Stimulated activated CD4-positive, alpha-beta T cell treated with anti-CD3 and anti-CD28 coated beads, TNF-alpha, amount 100 ng/mL, for 1 hour (primary cell): ENCODE data around the gene PRKAG2.

Source experiments
- DNase-seq, 3 donors: peaks; one replicate each; pipeline ENCODE4 v3.0.0-alpha.2; 2020; ENCODE audit warnings: low read depth in 3 of 3, low spot score in 1 of 3

PRKAG2 gene

DNA sequence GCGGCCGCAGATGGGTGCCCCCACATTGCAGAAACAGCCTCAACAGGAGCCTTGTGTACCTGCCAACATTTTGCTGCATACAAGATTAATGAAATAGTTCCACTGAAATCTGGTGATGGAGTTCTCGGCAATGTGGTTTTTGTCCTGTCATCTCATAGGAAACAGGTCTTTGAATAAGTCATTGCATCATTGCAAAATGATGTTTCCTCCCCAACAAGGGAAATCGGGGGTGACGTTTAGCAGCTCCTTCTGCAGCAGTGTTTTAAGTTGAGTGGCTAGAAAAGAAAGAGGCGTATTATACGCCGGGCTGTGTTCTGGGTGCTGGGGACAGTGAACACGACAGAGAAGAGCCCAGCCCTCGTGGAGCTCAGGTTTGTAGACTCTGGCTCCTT lies 177.0 kb downstream of the PRKAG2 start:
- DNase-seq = no peak

GRCh38 chr7:151699147-151699927 lies 177.6 kb downstream of the PRKAG2 start:
- no peak for DNase-seq

DNA sequence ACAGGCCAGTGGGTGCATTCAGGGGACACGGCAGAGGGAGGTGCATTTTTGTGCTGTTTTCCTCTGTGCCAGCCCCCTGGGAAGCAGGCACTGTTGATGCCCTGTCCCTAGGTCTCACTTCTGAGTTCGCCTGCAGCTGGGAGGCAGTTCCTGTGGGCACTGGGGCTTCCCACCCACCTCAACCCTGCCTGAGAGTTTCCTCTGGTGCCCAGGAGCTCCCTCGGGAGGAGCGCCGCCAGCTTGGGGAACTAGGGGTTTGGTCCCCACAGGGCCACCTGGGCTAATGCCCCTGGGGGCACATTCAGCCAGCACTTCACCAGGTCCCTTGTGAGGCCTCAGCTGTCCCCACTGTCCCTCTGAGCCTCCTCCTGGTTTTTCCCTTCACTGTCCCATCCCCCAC lies 179.0 kb downstream of the PRKAG2 start:
- no peak for DNase-seq

- no peak for DNase-seq
These were observed 179.4 kb downstream of the PRKAG2 start for GRCh38 chr7:151697515-151697895.

- DNase-seq = no peak
These were observed 180.0 kb downstream of the PRKAG2 start for GRCh38 chr7:151696721-151697514.

GRCh38 chr7:151695951-151696541 lies 180.9 kb downstream of the PRKAG2 start:
- no peak for DNase-seq

DNA sequence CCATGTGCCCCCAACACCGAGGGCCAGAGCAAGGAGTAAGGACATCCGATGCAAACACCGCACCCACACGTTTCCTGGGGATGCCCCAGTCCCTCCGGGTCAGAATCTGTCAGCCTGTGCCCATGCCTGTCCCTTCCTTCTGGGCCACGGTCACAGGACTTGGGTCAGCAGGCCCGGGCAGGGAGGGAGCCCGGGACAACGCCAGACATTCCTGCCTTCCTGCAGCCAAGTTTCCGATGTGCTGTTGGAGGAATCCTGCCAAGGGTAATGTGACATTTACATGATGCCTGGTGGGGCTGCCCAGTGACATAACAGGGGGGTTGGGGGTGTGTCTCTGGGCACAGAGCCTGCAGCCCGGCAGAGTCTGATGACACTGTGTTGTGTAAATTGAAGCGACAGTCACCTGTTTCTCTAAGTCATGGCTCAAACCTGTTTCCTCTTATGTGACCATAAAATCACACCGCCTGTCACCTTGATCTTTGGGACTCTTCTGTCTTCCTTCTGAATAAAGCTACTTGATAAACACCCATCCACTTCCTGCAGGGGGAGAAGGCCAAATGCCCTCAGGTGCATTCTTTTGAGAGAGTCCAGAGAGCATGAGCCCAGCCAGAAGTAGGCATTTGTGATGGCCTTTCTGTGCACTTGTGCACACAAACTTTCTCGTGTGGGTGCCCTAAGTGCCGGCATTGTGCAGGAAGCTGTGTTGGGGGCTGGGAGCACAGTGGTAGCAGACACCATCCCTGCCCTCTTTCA lies 181.9 kb downstream of the PRKAG2 start:
- no peak for DNase-seq

- DNase-seq = no peak
These were observed 182.5 kb downstream of the PRKAG2 start for GRCh38 chr7:151694441-151694827.

- DNase-seq = no peak
These were observed 183.8 kb downstream of the PRKAG2 start for GRCh38 chr7:151693140-151693539.

DNA sequence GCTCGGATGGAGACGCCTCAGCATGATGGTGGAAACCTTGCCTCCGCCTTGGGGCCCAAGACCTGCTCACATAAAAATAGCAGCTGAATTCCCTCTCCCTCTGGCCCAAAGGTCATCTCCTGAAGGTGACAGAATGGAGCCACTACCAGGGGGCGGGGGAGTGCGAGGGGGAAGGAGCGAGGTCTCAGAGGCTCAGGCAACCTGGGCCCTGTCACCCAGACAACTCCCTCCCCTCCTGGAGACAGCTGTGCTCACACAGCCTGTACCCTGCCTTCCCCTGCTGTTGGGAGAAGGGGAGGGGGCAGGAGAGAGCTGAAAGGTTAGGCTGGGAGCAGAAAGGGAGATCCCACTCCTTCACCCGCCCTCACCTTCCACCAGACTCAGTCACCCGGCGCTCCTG lies 184.2 kb downstream of the PRKAG2 start:
- DNase-seq = no peak

- DNase-seq = no peak
These were observed 185.5 kb downstream of the PRKAG2 start for GRCh38 chr7:151691449-151691848.

GRCh38 chr7:151690606-151691005 lies 186.3 kb downstream of the PRKAG2 start:
- no peak for DNase-seq

DNA sequence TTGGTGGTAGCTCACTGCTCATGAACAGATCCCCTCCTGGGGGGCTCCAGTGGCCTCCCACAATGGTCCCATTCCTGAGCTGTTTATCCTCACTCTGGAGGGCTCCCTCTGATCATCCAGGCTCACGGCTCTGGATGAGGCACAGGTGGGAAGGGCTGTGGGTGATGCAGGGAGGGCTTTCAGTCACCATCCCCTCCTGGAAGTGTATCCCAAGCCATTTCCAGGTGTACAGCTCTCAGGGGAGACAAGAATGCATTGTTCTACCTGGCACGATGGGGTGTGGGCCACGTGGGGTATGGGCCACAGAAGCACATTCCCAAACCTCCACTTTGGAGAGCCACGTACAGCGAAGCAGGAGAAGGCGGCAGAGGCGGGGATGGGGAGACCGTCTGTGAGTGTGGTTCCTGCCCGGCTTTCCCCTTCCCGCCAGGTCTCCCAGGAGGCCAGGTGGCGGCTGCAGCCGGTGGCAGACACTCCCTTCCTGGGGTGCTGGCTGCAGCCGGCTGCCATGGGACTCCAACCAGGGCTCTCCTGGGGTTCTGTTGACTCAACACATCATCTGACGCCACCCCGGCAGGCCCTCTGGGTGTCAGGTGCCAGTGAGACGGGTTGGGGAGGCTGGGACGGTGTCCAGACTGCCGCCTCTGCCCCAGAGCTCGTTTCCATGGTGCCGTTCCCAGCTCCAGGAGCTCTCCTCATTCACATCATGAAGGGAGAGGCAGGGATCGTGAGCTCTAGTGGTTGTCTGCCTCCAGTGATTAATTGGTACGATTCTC lies 187.5 kb downstream of the PRKAG2 start:
- DNase-seq = no peak

- DNase-seq = no peak
These were observed 188.6 kb downstream of the PRKAG2 start for GRCh38 chr7:151688236-151688780.

GRCh38 chr7:151687523-151688235 lies 189.2 kb downstream of the PRKAG2 start:
- no peak for DNase-seq

- DNase-seq = no peak
These were observed 190.1 kb downstream of the PRKAG2 start for GRCh38 chr7:151686826-151687225.

- no peak for DNase-seq
These were observed 190.7 kb downstream of the PRKAG2 start for GRCh38 chr7:151686016-151686766.

DNA sequence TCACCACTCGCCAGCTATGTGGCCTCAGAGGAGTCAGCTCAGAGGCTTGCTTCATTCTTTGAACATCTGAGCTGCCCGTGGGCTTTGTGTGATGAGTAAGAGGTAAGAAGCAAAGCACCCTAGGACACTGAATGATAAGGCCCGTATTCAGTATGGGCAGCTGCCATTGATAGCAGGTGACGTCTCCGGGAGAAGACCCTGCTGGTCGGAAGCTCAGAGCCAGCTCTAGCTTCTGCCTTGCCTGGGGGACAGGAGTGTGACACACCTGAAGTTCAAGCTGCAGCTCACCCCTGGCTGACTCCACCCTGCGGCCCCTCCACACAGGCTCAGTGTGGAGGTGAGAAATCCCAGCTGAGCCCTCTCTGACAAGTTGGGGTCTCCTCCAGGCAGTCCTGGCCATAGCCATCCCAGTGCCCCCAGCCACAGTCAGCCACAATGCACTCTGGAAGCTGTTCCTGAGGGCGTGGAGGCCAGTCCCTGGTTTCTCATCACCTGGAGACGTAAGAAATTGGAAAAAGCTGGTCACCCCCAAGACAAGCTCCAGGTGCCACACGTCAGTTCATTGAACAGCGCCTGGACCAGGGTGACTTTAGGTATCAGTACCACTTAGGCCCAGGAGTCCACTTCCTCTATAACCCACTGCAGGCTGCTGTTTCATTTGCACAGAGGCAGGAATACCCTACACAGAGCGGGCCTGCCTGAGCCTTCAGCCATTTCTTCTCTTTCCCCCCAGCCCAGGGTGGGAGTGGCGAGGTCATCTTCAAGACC lies 192.3 kb downstream of the PRKAG2 start:
- DNase-seq = no peak
